IMR-90 (cell line): ENCODE measurements around the gene ERC2. TPM values are rescaled to one million over a fixed set of nuclear protein-coding genes. Genes with fewer than 3 reads are reported as not detected.

ENCODE experiments used
- ATAC-seq: fragments of 200-7000 bp; cut with Tn5 transposase; 2 replicates; pipeline ENCODE4 v1.9.1; 2020; ENCODE audit warnings: low read depth, mild to moderate bottlenecking, moderate library complexity
- BruUV-seq: library from RNA; stranded (reverse); fragments of 400-500 nt; replicated peaks from 2 replicates; lab custom pipeline; 2021; lab: Mats Ljungman, UMichigan
- CTCF ChIA-PET: fragments of 300-600 bp; formaldehyde crosslinking; extraction: SDS; loops from one replicate; lab custom pipeline; 2021; ENCODE audit warnings: antibody characterized with exemption; lab: Yijun Ruan, JAX
- POLR2A ChIA-PET: fragments of 300-600 bp; sonication (Branson Sonifier 250); formaldehyde crosslinking; loops from one replicate; lab custom pipeline; 2022; ENCODE audit warnings: antibody characterized with exemption; ENCODE audit not compliant: unreplicated experiment; lab: Charles Lee
- DNase-seq: peaks from one replicate; pipeline ENCODE4 v3.0.0; 2013
- H2AFZ ChIP-seq: replicated peaks from 2 replicates; pipeline ENCODE3; 2013; ENCODE audit warnings: low read length, mild to moderate bottlenecking; ENCODE audit not compliant: poor library complexity
- H2AK5ac ChIP-seq: 2 replicates; pipeline ENCODE4 v1.6.1; 2013; ENCODE audit warnings: low read depth, low read length, inconsistent platforms
- H2AK9ac ChIP-seq: replicated peaks from 2 replicates; pipeline ENCODE3; 2013; ENCODE audit warnings: mild to moderate bottlenecking, low read depth, low read length, moderate library complexity; ENCODE audit not compliant: poor library complexity
- H2BK120ac ChIP-seq: 2 replicates; pipeline ENCODE4 v1.6.1; 2013; ENCODE audit warnings: low read depth, low read length, inconsistent platforms
- H2BK15ac ChIP-seq: 3 replicates; pipeline ENCODE4 v1.6.1; 2013; ENCODE audit warnings: low read depth, low read length, inconsistent platforms
- H2BK20ac ChIP-seq: 2 replicates; pipeline ENCODE4 v1.6.1; 2013; ENCODE audit warnings: low read depth, mild to moderate bottlenecking, inconsistent platforms, low read length, moderate library complexity
- H2BK5ac ChIP-seq: 2 replicates; pipeline ENCODE4 v1.6.1; 2013; ENCODE audit warnings: mild to moderate bottlenecking, low read depth, low read length, inconsistent platforms; ENCODE audit not compliant: poor library complexity, severe bottlenecking
- H3K14ac ChIP-seq: replicated peaks from 2 replicates; pipeline ENCODE4 v1.6.1; 2013; ENCODE audit warnings: low read depth, low read length, inconsistent platforms
- H3K18ac ChIP-seq: 2 replicates; pipeline ENCODE4 v1.6.1; 2013; ENCODE audit warnings: low read depth, low read length, control low read depth
- H3K23ac ChIP-seq: 2 replicates; pipeline ENCODE4 v1.6.1; 2013; ENCODE audit warnings: low read depth, low read length, inconsistent platforms
- H3K27ac ChIP-seq: 2 replicates; pipeline ENCODE4 v1.5.1; 2013; ENCODE audit warnings: mild to moderate bottlenecking, control low read depth, low read length; ENCODE audit not compliant: insufficient read depth
- H3K27me3 ChIP-seq: 2 replicates; pipeline ENCODE4 v1.6.1; 2013; ENCODE audit warnings: low read length; ENCODE audit not compliant: control insufficient read depth, insufficient read depth
- H3K36me3 ChIP-seq: 2 replicates; pipeline ENCODE4 v1.6.1; 2013; ENCODE audit warnings: low read length, mixed read lengths; ENCODE audit not compliant: control insufficient read depth, insufficient read depth
- H3K4ac ChIP-seq: 2 replicates; pipeline ENCODE4 v1.6.1; 2013; ENCODE audit warnings: low read depth, low read length, inconsistent platforms
- H3K4me1 ChIP-seq: 2 replicates; pipeline ENCODE4 v1.6.1; 2013; ENCODE audit warnings: low read length, mixed read lengths; ENCODE audit not compliant: control insufficient read depth, insufficient read depth
- H3K4me2 ChIP-seq: 2 replicates; pipeline ENCODE4 v1.6.1; 2013; ENCODE audit warnings: low read depth, mild to moderate bottlenecking, control low read depth, low read length, moderate library complexity
- H3K4me3 ChIP-seq: 2 replicates; pipeline ENCODE4 v1.5.1; 2013; ENCODE audit warnings: low read depth, mild to moderate bottlenecking, control low read depth, low read length, moderate library complexity; ENCODE audit not compliant: insufficient read depth
- H3K56ac ChIP-seq: 2 replicates; pipeline ENCODE4 v1.6.1; 2013; ENCODE audit warnings: low read length, inconsistent platforms; ENCODE audit not compliant: insufficient read depth; ENCODE audit errors: extremely low read depth
- H3K79me1 ChIP-seq, 2 experiments: 2 replicates each; pipeline ENCODE4 v1.6.1; 2013; ENCODE audit warnings: low read length in 2 of 2, inconsistent platforms in 1 of 2, low read depth in 1 of 2
- H3K9ac ChIP-seq: 2 replicates; pipeline ENCODE4 v1.6.1; 2013; ENCODE audit warnings: low read depth, low read length, control low read depth
- H3K9me1 ChIP-seq: 2 replicates; pipeline ENCODE4 v1.6.1; 2013; ENCODE audit warnings: low read length, inconsistent platforms; ENCODE audit not compliant: insufficient read depth
- H3K9me3 ChIP-seq: 2 replicates; pipeline ENCODE4 v1.6.1; 2013; ENCODE audit warnings: low read length; ENCODE audit not compliant: control insufficient read depth, insufficient read depth
- H4K20me1 ChIP-seq: 2 replicates; pipeline ENCODE4 v1.6.1; 2013; ENCODE audit warnings: low read length, inconsistent platforms; ENCODE audit not compliant: insufficient read depth
- H4K5ac ChIP-seq: 2 replicates; pipeline ENCODE4 v1.6.1; 2013; ENCODE audit warnings: mild to moderate bottlenecking, low read depth, low read length, control low read depth
- H4K8ac ChIP-seq, 2 experiments: 2 replicates each; pipeline ENCODE4 v1.6.1; 2013; ENCODE audit warnings: low read depth in 2 of 2, low read length in 2 of 2, control low read depth in 1 of 2, inconsistent platforms in 1 of 2
- H4K91ac ChIP-seq: 2 replicates; pipeline ENCODE4 v1.6.1; 2013; ENCODE audit warnings: low read depth, low read length, inconsistent platforms; ENCODE audit not compliant: insufficient read depth
- CEBPB ChIP-seq: IDR thresholded peaks from 2 replicates; pipeline ENCODE4 v1.6.1; 2012; ENCODE audit warnings: low read depth, low read length, improper control_type of control experiment
- FOS ChIP-seq: fragments of 150-350 bp; IDR thresholded peaks from 2 replicates; pipeline ENCODE4 v1.6.1; 2016; ENCODE audit warnings: low read depth, low read length
- MAFK ChIP-seq: IDR thresholded peaks from 2 replicates; pipeline ENCODE4 v1.6.1; 2012; ENCODE audit warnings: low read depth, low read length, improper control_type of control experiment
- MAZ ChIP-seq: IDR thresholded peaks from 2 replicates; pipeline ENCODE4 v1.6.1; 2012; ENCODE audit warnings: low read depth, mild to moderate bottlenecking, low read length, improper control_type of control experiment, moderate library complexity, borderline replicate concordance
- RFX5 ChIP-seq: IDR thresholded peaks from 2 replicates; pipeline ENCODE4 v1.8.0; 2012; ENCODE audit warnings: low read depth, mild to moderate bottlenecking, low read length, moderate library complexity
- SMC3 ChIP-seq: fragments of 150-350 bp; IDR thresholded peaks from 2 replicates; pipeline ENCODE4 v1.6.1; 2016; ENCODE audit warnings: low read depth, mild to moderate bottlenecking, antibody characterized with exemption, low read length, moderate library complexity
- WGBS, 2 experiments: methylation state at CpG; one replicate each; pipeline versions ENCODE4 v1.1.5 to v1.1.7; 2013; ENCODE audit warnings: missing lambda C conversion rate in 2 of 2; ENCODE audit not compliant: insufficient read length in 1 of 2; ENCODE audit errors: extremely low coverage in 2 of 2; 5-methylcytosine and 5-hydroxymethylcytosine counted together
- dilution Hi-C: fragments of 300-500 bp; cut with HindIII; formaldehyde crosslinking; loops from one replicate; pipeline ENCODE4 v1.14.3; 2018; ENCODE audit warnings: low sequenced_read_pairs; ENCODE audit not compliant: unreplicated experiment
- in situ Hi-C: fragments of 300-500 bp; cut with MboI; formaldehyde crosslinking; loops from 3 replicates; pipeline ENCODE4 v1.14.3; 2019; ENCODE audit warnings: low sequenced_read_pairs, inconsistent platforms, mixed read lengths
- intact Hi-C: fragments of 100-400 bp; cut with micrococcal nuclease; formaldehyde crosslinking; loops from 2 replicates; pipeline ENCODE4 v1.10.0; 2022
- polyA plus RNA-seq, 3 experiments: library from polyadenylated mRNA; depleted of rRNA; stranded (reverse); fragments of >200 nt; gene quantifications; 2 replicates each; pipeline ENCODE4 v1.2.3, GENCODE V29; 2012; ENCODE audit warnings: low replicate concordance in 1 of 3
- total RNA-seq: library from RNA; depleted of rRNA; stranded (reverse); fragments of >200 nt; gene quantifications from 2 replicates; pipeline ENCODE4 v1.2.3, GENCODE V29; 2012
- TF ChIP-seq, protein P1 (sequence below): conservative IDR thresholded peaks from 2 replicates; pipeline ENCODE4 v1.5.1; 2012; ENCODE audit warnings: mild to moderate bottlenecking, low read depth, low read length, improper control_type of control experiment

The ERC2 gene
- total and polyA plus RNA-seq, 2 of the 4 experiments (the other 2 are of a cell fraction): 0.17 to 0.18 TPM

DNA sequence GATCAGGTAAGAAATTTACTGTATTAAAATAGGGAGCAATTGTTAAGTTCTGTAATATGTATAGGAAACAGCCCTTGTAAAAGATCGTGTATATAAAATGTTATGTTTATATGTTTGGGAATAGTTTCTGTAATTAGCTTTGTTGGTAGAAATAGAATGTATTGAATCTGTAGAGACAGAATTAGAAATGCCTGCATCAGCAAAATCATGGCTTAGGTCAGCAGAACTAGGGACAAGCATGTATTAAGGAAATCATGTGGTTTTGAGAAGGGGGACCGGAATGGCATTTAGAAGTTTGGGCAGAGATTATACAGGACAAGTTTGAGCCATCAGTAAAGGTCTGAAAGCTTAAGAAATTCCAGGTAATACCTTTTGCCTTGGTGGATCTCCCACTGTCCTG lies 177.9 kb downstream of the ERC2 start:
- Histone ChIP-seq H3K4me2 (no peak overlapping the region), H3K4ac (no peak overlapping the region), H3K23ac (no peak overlapping the region), H3K27me3 (no peaks in the 10 kb centered on the region), H3K36me3 (no peaks in the 10 kb centered on the region), H2BK120ac (no peak overlapping the region), H3K9me3 (no peaks in the 10 kb centered on the region), H2BK15ac (no peak overlapping the region), H3K14ac (no peak overlapping the region), H3K9ac (no peak overlapping the region), H4K91ac (no peak overlapping the region), H2AFZ (no peak overlapping the region), H2BK5ac (no peak overlapping the region), H4K8ac (no peak overlapping the region), H3K79me1 (no peaks in the 10 kb centered on the region), H3K27ac (no peak overlapping the region), H3K56ac (no peak overlapping the region), H3K9me1 (no peaks in the 10 kb centered on the region), H3K4me1 (no peaks in the 10 kb centered on the region), H3K4me3 (no peak overlapping the region), H2AK5ac (no peak overlapping the region), H4K5ac (no peak overlapping the region), H2BK20ac (no peak overlapping the region), H2AK9ac (no peak overlapping the region), H4K20me1 (no peaks in the 10 kb centered on the region), H3K18ac (no peak overlapping the region)
- POLR2A ChIA-PET: interaction anchor here (0.5 kb wide), 1 partner anchor 1537 kb away, joined by 7 read pairs; no protein-coding TSS in a partner anchor
- in situ Hi-C loops: no loop called here
- CTCF ChIA-PET: no interaction called here
- DNase-seq: no peak
- intact Hi-C loops: no loop called here
- BruUV-seq: no TSS peak
- WGBS, 2 experiments: 68% methylated on average over 2 of the region's 2 CpGs; no CpG with 5 or more reads in 1 of the 2 experiments
- no peak for ATAC-seq
- TF ChIP-seq SMC3 (no peak), MAZ (no peak), FOS (no peak), MAFK (peak; percentile 91), RFX5 (no peak), CEBPB (no peak)
- TF ChIP-seq, protein P1, sequence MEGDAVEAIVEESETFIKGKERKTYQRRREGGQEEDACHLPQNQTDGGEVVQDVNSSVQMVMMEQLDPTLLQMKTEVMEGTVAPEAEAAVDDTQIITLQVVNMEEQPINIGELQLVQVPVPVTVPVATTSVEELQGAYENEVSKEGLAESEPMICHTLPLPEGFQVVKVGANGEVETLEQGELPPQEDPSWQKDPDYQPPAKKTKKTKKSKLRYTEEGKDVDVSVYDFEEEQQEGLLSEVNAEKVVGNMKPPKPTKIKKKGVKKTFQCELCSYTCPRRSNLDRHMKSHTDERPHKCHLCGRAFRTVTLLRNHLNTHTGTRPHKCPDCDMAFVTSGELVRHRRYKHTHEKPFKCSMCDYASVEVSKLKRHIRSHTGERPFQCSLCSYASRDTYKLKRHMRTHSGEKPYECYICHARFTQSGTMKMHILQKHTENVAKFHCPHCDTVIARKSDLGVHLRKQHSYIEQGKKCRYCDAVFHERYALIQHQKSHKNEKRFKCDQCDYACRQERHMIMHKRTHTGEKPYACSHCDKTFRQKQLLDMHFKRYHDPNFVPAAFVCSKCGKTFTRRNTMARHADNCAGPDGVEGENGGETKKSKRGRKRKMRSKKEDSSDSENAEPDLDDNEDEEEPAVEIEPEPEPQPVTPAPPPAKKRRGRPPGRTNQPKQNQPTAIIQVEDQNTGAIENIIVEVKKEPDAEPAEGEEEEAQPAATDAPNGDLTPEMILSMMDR: no peak
- dilution Hi-C loops: no loop called here
